ENCODE data around the gene CBR3. TPM values are rescaled to one million over a fixed set of nuclear protein-coding genes. Genes with fewer than 3 reads are reported as not detected.

The CBR3 gene
- total RNA-seq, 2 experiments from 2014 or later: 2.6 to 3.0 TPM

DNA sequence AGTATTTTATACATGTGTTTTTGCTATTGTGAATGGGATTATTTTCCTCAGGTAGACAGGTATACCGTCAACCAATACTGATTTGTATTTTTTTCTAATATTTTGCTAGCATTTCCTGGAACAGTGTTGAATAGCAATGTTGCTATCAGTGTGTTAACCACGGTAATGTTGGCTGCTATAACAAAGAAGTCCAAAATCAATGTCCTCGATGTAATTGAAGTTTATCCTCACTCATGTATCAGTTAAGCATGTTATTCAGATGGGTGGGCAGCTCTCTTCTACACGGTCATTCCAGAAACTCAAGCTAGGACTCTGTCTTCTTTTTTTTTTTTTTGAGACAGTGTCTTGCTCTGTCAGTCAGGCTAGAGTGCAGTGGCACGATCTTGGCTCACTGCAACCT, 46.1 kb downstream of the CBR3 start:
- ATAC-seq (ENCODE audit: poor library complexity): no peak
- POLR2A ChIA-PET: no interaction called here
- H3K4me3 Mint-ChIP-seq: no peak overlapping the region
- H3K27me3 Mint-ChIP-seq: no peaks in the 10 kb centered on the region
- TF ChIP-seq, protein P1, sequence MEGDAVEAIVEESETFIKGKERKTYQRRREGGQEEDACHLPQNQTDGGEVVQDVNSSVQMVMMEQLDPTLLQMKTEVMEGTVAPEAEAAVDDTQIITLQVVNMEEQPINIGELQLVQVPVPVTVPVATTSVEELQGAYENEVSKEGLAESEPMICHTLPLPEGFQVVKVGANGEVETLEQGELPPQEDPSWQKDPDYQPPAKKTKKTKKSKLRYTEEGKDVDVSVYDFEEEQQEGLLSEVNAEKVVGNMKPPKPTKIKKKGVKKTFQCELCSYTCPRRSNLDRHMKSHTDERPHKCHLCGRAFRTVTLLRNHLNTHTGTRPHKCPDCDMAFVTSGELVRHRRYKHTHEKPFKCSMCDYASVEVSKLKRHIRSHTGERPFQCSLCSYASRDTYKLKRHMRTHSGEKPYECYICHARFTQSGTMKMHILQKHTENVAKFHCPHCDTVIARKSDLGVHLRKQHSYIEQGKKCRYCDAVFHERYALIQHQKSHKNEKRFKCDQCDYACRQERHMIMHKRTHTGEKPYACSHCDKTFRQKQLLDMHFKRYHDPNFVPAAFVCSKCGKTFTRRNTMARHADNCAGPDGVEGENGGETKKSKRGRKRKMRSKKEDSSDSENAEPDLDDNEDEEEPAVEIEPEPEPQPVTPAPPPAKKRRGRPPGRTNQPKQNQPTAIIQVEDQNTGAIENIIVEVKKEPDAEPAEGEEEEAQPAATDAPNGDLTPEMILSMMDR (IDR thresholded peaks at IDR 0.05): no peak
- Histone ChIP-seq H3K4me3 (ENCODE audit: low read length) (no peak overlapping the region), H3K27me3 (ENCODE audit: control insufficient read depth in 1 of 2, insufficient read depth in 2 of 2, low read length in 2 of 2) (no peaks in the 10 kb centered on the region), H3K4me1 (ENCODE audit: insufficient read depth, low read length) (peaks cover 3% of the 10 kb centered on the region), H3K9me3 (ENCODE audit: control insufficient read depth in 1 of 2, insufficient read depth in 1 of 2, low read length in 2 of 2) (no peaks in the 10 kb centered on the region), H3K36me3 (ENCODE audit: insufficient read depth, low read length) (peaks cover 15% of the 10 kb centered on the region), H3K27ac (ENCODE audit: low read depth in 1 of 2, low read length in 2 of 2) (no peak overlapping the region)
- H3K4me1 Mint-ChIP-seq (ENCODE audit: low read depth): peaks cover 12% of the 10 kb centered on the region
- CTCF ChIA-PET: no interaction called here
- peaks cover 24% of the 10 kb centered on the region for H3K36me3 Mint-ChIP-seq (ENCODE audit: low read depth)
- intact Hi-C loops (cut with DNase I, micrococcal nuclease): no loop called here
- DNase-seq: no peak
- H3K9me3 Mint-ChIP-seq: no peaks in the 10 kb centered on the region
- H3K27ac Mint-ChIP-seq: no peak overlapping the region

DNA sequence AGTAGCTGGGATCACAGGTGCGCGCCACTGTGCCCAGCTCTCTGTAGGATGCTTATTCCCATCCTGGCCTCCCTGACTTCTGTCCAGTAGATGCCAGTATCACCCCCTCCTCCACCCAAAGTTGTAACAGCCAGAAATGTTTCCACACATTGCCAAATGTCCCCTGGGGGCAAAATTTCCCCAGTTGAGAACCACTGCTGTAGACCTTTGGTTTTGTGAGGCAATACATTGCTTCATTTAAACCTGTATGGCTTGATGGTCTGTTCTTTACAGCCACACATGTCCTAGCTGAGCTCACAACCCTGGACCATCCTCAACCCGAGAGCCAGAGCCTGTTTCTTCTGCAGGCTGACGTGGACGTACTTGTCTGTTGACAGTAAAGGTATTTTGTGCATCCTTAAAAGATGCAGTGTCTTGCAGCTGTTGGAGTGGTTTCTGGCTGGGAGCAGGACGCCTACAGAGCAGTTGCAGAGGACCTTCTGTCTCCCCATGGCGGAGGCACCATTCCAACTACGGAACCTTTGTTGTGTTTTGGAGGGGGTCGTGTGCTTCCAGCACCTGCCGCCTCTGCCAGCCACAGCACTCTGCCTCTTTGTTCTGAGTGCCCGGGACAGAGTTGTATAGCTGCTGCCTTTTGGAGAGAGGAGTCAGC, 48.4 kb downstream of the CBR3 start:
- no peak for ATAC-seq (ENCODE audit: poor library complexity)
- DNase-seq: no peak
- Histone ChIP-seq H3K27ac (ENCODE audit: low read depth in 1 of 2, low read length in 2 of 2) (no peak overlapping the region), H3K27me3 (ENCODE audit: control insufficient read depth in 1 of 2, insufficient read depth in 2 of 2, low read length in 2 of 2) (no peaks in the 10 kb centered on the region), H3K4me1 (ENCODE audit: insufficient read depth, low read length) (no peaks in the 10 kb centered on the region), H3K9me3 (ENCODE audit: control insufficient read depth in 1 of 2, insufficient read depth in 1 of 2, low read length in 2 of 2) (no peaks in the 10 kb centered on the region), H3K4me3 (ENCODE audit: low read length) (no peak overlapping the region), H3K36me3 (ENCODE audit: insufficient read depth, low read length) (peaks cover 15% of the 10 kb centered on the region)
- Mint-ChIP-seq H3K4me1 (ENCODE audit: low read depth) (peaks cover 9% of the 10 kb centered on the region), H3K36me3 (ENCODE audit: low read depth) (peaks cover 33% of the 10 kb centered on the region), H3K27ac (no peak overlapping the region), H3K4me3 (no peak overlapping the region), H3K27me3 (no peaks in the 10 kb centered on the region), H3K9me3 (no peaks in the 10 kb centered on the region)
- ChIA-PET CTCF (no interaction called here), POLR2A (interaction anchor here (0.6 to 1.3 kb wide), 2 partner anchors 9 to 14 kb away, joined by 3 to 6 read pairs; no protein-coding TSS in a partner anchor)
- intact Hi-C loops (cut with DNase I, micrococcal nuclease): no loop called here
- TF ChIP-seq, protein P1 (IDR thresholded peaks at IDR 0.05): no peak

DNA sequence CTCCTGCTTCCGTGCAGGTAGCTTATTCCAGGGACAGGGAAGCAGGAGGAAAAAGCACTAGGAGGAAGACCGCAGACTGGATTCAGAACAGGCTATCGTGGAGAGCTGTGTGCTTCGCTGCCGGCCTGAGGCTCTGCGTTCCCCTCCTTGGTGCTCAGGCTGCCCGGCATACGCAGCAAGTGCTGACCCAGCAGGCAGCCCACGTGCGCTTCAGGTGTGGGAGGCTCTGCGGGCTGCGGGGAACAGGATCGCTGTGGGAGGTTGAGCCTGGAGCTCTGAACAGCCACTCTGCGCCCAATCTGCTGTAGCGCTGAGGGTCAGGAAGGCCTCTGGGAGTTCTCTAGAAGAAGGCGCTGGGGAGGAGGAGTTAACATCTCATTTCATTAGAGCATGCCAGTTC, 49.7 kb downstream of the CBR3 start:
- Histone ChIP-seq H3K27ac (ENCODE audit: low read depth in 1 of 2, low read length in 2 of 2) (no peak overlapping the region), H3K27me3 (ENCODE audit: control insufficient read depth in 1 of 2, insufficient read depth in 2 of 2, low read length in 2 of 2) (no peaks in the 10 kb centered on the region), H3K4me1 (ENCODE audit: insufficient read depth, low read length) (no peaks in the 10 kb centered on the region), H3K9me3 (ENCODE audit: control insufficient read depth in 1 of 2, insufficient read depth in 1 of 2, low read length in 2 of 2) (no peaks in the 10 kb centered on the region), H3K4me3 (ENCODE audit: low read length) (no peak overlapping the region), H3K36me3 (ENCODE audit: insufficient read depth, low read length) (peaks cover 15% of the 10 kb centered on the region)
- no peaks in the 10 kb centered on the region for H3K9me3 Mint-ChIP-seq
- no peak overlapping the region for H3K4me3 Mint-ChIP-seq
- CTCF ChIA-PET: no interaction called here
- POLR2A ChIA-PET: no interaction called here
- H3K27me3 Mint-ChIP-seq: no peaks in the 10 kb centered on the region
- no peak overlapping the region for H3K27ac Mint-ChIP-seq
- ATAC-seq (ENCODE audit: poor library complexity) (no peak), DNase-seq (no peak)
- H3K4me1 Mint-ChIP-seq (ENCODE audit: low read depth): peaks cover 11% of the 10 kb centered on the region
- TF ChIP-seq, protein P1 (IDR thresholded peaks at IDR 0.05): no peak
- intact Hi-C loops (cut with DNase I, micrococcal nuclease): no loop called here
- H3K36me3 Mint-ChIP-seq (ENCODE audit: low read depth): peaks cover 29% of the 10 kb centered on the region

Data from CD4-positive, alpha-beta T cell (primary cell).